ENCODE measurements around the gene RAPGEF2. TPM values are rescaled to one million over a fixed set of nuclear protein-coding genes. Genes with fewer than 3 reads are reported as not detected.

Gene RAPGEF2
- total and polyA plus RNA-seq, 2 donors (not counting 3 experiments of a cell fraction or from before 2014, with no cell fraction given), result 28.7 to 55.2 TPM

- POLR2A ChIA-PET, result interaction anchor here (0.6 kb wide), 1 partner anchor 44 kb away, joined by 3 read pairs; no protein-coding TSS in a partner anchor
- Histone ChIP-seq H3K27ac (ENCODE audit: insufficient read depth, low read depth, low read length) (no peak overlapping the region), H3K27me3 (ENCODE audit: control insufficient read depth in 2 of 2, insufficient read depth in 2 of 2, low read length in 2 of 2) (no peaks in the 10 kb centered on the region), H3K9me1 (replicated peaks; ENCODE audit: control insufficient read depth, extremely low read depth, insufficient read depth, low read length) (no peaks in the 10 kb centered on the region), H3K36me3 (ENCODE audit: control insufficient read depth in 2 of 2, extremely low read depth in 1 of 2, insufficient read depth in 2 of 2, low read length in 2 of 2) (no peaks in the 10 kb centered on the region), H3K79me2 (ENCODE audit: control insufficient read depth, insufficient read depth, low read length) (peaks cover 85% of the 10 kb centered on the region), H2AFZ (ENCODE audit: low read depth, low read length) (no peak overlapping the region), H3K4me2 (ENCODE audit: insufficient read depth, low read length) (no peak overlapping the region), H4K20me1 (replicated peaks; ENCODE audit: control insufficient read depth, extremely low read depth, insufficient read depth, low read length) (peaks cover 18% of the 10 kb centered on the region), H3K4me1 (ENCODE audit: control insufficient read depth, extremely low read depth, insufficient read depth, low read length) (peaks cover 23% of the 10 kb centered on the region), H3K9ac (replicated peaks; ENCODE audit: extremely low read depth, insufficient read depth, low read length) (no peak overlapping the region), H3K9me3 (replicated peaks; ENCODE audit: control insufficient read depth, insufficient read depth, low read length) (no peaks in the 10 kb centered on the region), H3K4me3 (replicated peaks in 1 of 3; ENCODE audit: insufficient read depth in 1 of 3, low read depth in 1 of 3, low read length in 3 of 3) (no peak overlapping the region)
- DNase-seq (ENCODE audit: low read depth, low spot score) (no peak), FAIRE-seq (no peak)
- dilution Hi-C loops (cut with MboI; ENCODE audit: extremely low pct_ligation_motif_present, low sequenced_read_pairs) (no loop called here), intact Hi-C loops (cut with micrococcal nuclease) (no loop called here)
- CTCF ChIA-PET, result interaction anchor here (1.1 to 1.8 kb wide), 2 partner anchors 10 to 24 kb away, joined by 3 to 5 read pairs; no protein-coding TSS in a partner anchor
- BruUV-seq (replicated peaks), result no TSS peak
- TF ChIP-seq, protein P1, sequence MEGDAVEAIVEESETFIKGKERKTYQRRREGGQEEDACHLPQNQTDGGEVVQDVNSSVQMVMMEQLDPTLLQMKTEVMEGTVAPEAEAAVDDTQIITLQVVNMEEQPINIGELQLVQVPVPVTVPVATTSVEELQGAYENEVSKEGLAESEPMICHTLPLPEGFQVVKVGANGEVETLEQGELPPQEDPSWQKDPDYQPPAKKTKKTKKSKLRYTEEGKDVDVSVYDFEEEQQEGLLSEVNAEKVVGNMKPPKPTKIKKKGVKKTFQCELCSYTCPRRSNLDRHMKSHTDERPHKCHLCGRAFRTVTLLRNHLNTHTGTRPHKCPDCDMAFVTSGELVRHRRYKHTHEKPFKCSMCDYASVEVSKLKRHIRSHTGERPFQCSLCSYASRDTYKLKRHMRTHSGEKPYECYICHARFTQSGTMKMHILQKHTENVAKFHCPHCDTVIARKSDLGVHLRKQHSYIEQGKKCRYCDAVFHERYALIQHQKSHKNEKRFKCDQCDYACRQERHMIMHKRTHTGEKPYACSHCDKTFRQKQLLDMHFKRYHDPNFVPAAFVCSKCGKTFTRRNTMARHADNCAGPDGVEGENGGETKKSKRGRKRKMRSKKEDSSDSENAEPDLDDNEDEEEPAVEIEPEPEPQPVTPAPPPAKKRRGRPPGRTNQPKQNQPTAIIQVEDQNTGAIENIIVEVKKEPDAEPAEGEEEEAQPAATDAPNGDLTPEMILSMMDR (IDR thresholded peaks at IDR 0.05; ENCODE audit: extremely low read depth in 1 of 2, insufficient read depth in 1 of 2, low read depth in 1 of 2, low read length in 2 of 2), result no peak
- TF ChIP-seq FOS (IDR thresholded peaks at IDR 0.05; ENCODE audit: borderline replicate concordance, insufficient read depth, low read length) (no peak), GATA2 (IDR thresholded peaks at IDR 0.05; ENCODE audit: insufficient read depth, insufficient read length, low read depth, low read length) (no peak), EZH2 (IDR thresholded peaks at IDR 0.05; ENCODE audit: borderline replicate concordance, low read depth, low read length, severe bottlenecking) (no peak), MYC (IDR thresholded peaks at IDR 0.05; ENCODE audit: low read depth, low read length) (no peak), POLR2AphosphoS5 (IDR thresholded peaks at IDR 0.05; ENCODE audit: insufficient read depth, low read depth, low read length) (no peak), JUN (IDR thresholded peaks at IDR 0.05; ENCODE audit: borderline replicate concordance, insufficient read depth, insufficient read length, low read depth) (no peak), POLR2A (IDR thresholded peaks at IDR 0.05; ENCODE audit: low read depth, low read length) (no peak)
- TF ChIP-seq, protein P2, sequence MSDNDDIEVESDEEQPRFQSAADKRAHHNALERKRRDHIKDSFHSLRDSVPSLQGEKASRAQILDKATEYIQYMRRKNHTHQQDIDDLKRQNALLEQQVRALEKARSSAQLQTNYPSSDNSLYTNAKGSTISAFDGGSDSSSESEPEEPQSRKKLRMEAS (IDR thresholded peaks at IDR 0.05; ENCODE audit: insufficient read depth, insufficient read length), result no peak
Measured at GRCh38 chr4:159110961-159111360, 8.1 kb downstream of the RAPGEF2 start.
